Hematopoietic multipotent progenitor cell treated with erythropoietin and hydrocortisone succinate and interleukin-3 and kit ligand, for 17 days (in vitro differentiated cells): ENCODE results near the gene BCL2L11.

ENCODE experiments used
- DNase-seq: peaks from one replicate; pipeline ENCODE4 v3.0.0-alpha.2; 2015; ENCODE audit warnings: low spot score

The BCL2L11 gene

GRCh38 chr2:111168528-111169239 lies 48.0 kb downstream of the BCL2L11 start:
- peak; percentile 89 for DNase-seq

GRCh38 chr2:111169268-111169667 lies 48.6 kb downstream of the BCL2L11 start:
- peak; percentile 49 for DNase-seq

- no peak for DNase-seq
Observed at GRCh38 chr2:111169924-111170323, 49.2 kb downstream of the BCL2L11 start.

- DNase-seq = no peak
Observed at GRCh38 chr2:111171337-111171930, 50.7 kb downstream of the BCL2L11 start.

GRCh38 chr2:111172666-111173065 lies 52.0 kb downstream of the BCL2L11 start:
- no peak for DNase-seq

GRCh38 chr2:111173338-111173737 lies 52.6 kb downstream of the BCL2L11 start:
- DNase-seq = no peak

GRCh38 chr2:111173856-111174255 lies 53.1 kb downstream of the BCL2L11 start:
- no peak for DNase-seq

- DNase-seq = no peak
Observed at GRCh38 chr2:111175615-111176014, 54.9 kb downstream of the BCL2L11 start.

GRCh38 chr2:111176388-111176787 lies 55.7 kb downstream of the BCL2L11 start:
- DNase-seq = no peak

- DNase-seq = no peak
Observed at GRCh38 chr2:111176867-111177266, 56.2 kb downstream of the BCL2L11 start.

GRCh38 chr2:111178296-111178695 lies 57.6 kb downstream of the BCL2L11 start:
- DNase-seq = no peak

- DNase-seq = no peak
Observed at GRCh38 chr2:111178730-111179405, 58.2 kb downstream of the BCL2L11 start.

- peak; percentile 50 for DNase-seq
Observed at GRCh38 chr2:111182121-111182520, 61.4 kb downstream of the BCL2L11 start.

GRCh38 chr2:111182740-111183139 lies 62.0 kb downstream of the BCL2L11 start:
- no peak for DNase-seq

- no peak for DNase-seq
Observed at GRCh38 chr2:111184725-111185310, 64.1 kb downstream of the BCL2L11 start.

GRCh38 chr2:111185361-111186022 lies 64.8 kb downstream of the BCL2L11 start:
- no peak for DNase-seq

GRCh38 chr2:111186121-111186715 lies 65.5 kb downstream of the BCL2L11 start:
- no peak for DNase-seq

- DNase-seq = no peak
Observed at GRCh38 chr2:111186933-111187332, 66.2 kb downstream of the BCL2L11 start.

GRCh38 chr2:111188681-111189080 lies 68.0 kb downstream of the BCL2L11 start:
- DNase-seq = no peak

GRCh38 chr2:111189106-111189505 lies 68.4 kb downstream of the BCL2L11 start:
- no peak for DNase-seq

- DNase-seq = no peak
Observed at GRCh38 chr2:111190816-111191540, 70.3 kb downstream of the BCL2L11 start.
